Endodermal cell (in vitro differentiated cells): ENCODE data around the gene APC. TPM values are rescaled to one million over a fixed set of nuclear protein-coding genes. Genes with fewer than 3 reads are reported as not detected.

Experiments
- DNase-seq: peaks from one replicate; pipeline ENCODE4 v3.0.0-alpha.2; 2017
- H3K27ac ChIP-seq: 2 replicates; pipeline ENCODE4 v1.5.1; 2013; ENCODE audit warnings: mild to moderate bottlenecking, low read depth, low read length, moderate library complexity
- H3K27me3 ChIP-seq: 2 replicates; pipeline ENCODE4 v1.6.1; 2013; ENCODE audit warnings: mild to moderate bottlenecking, low read length, moderate library complexity; ENCODE audit not compliant: insufficient read depth, control insufficient read depth, poor library complexity, severe bottlenecking
- H3K36me3 ChIP-seq: 2 replicates; pipeline ENCODE4 v1.7.0; 2013; ENCODE audit warnings: mild to moderate bottlenecking, low read length, moderate library complexity; ENCODE audit not compliant: control insufficient read depth, insufficient read depth
- H3K4me1 ChIP-seq: one replicate; pipeline ENCODE4 v1.7.0; 2013; ENCODE audit warnings: low read length; ENCODE audit not compliant: control insufficient read depth, insufficient read depth
- H3K4me3 ChIP-seq: 2 replicates; pipeline ENCODE4 v1.5.1; 2013; ENCODE audit warnings: mild to moderate bottlenecking, low read length, moderate library complexity
- H3K9ac ChIP-seq: 2 replicates; pipeline ENCODE4 v1.6.1; 2013; ENCODE audit warnings: mild to moderate bottlenecking, low read length, moderate library complexity; ENCODE audit not compliant: poor library complexity, severe bottlenecking; ENCODE audit errors: extremely low read depth
- H3K9me3 ChIP-seq: 2 replicates; pipeline ENCODE4 v1.6.1; 2013; ENCODE audit warnings: mild to moderate bottlenecking, low read length, moderate library complexity; ENCODE audit not compliant: control insufficient read depth
- H3K27ac Mint-ChIP-seq: 2 replicates; pipeline ENCODE4 v1.8.0; 2020; ENCODE audit warnings: mixed read lengths
- H3K27me3 Mint-ChIP-seq: 2 replicates; pipeline ENCODE4 v1.8.0; 2021; ENCODE audit warnings: mild to moderate bottlenecking, mixed read lengths; ENCODE audit not compliant: insufficient read depth
- H3K36me3 Mint-ChIP-seq: 2 replicates; pipeline ENCODE4 v1.8.0; 2020; ENCODE audit warnings: low read depth, mixed read lengths
- H3K4me1 Mint-ChIP-seq: 2 replicates; pipeline ENCODE4 v1.8.0; 2020; ENCODE audit warnings: mixed read lengths
- H3K4me3 Mint-ChIP-seq: 2 replicates; pipeline ENCODE4 v1.8.0; 2020; ENCODE audit warnings: mild to moderate bottlenecking, moderate library complexity, mixed read lengths
- H3K9me3 Mint-ChIP-seq: 2 replicates; pipeline ENCODE4 v1.8.0; 2020; ENCODE audit warnings: mild to moderate bottlenecking, mixed read lengths
- WGBS, 2 experiments: methylation state at CpG; one replicate each; pipeline versions ENCODE4 v1.1.5 to v1.1.7; 2013; ENCODE audit warnings: missing lambda C conversion rate in 2 of 2, mixed read lengths in 1 of 2; ENCODE audit not compliant: insufficient coverage in 1 of 2, insufficient read length in 1 of 2; 5-methylcytosine and 5-hydroxymethylcytosine counted together
- total RNA-seq, 2 donors: library from RNA; stranded (reverse); fragmentation: NEBNext Ultra II Directional in 1 of 2; extraction: Animal tissue kit (Norgen Biotek cat#: 25700) in 1 of 2; gene quantifications; 2 replicates in 1 of 2; 3 replicates in 1 of 2; pipeline ENCODE4 v1.2.1, GENCODE V29; 2021
- TF ChIP-seq, protein P1 (sequence below): fragments of 200-600 bp; sonication (generic); conservative IDR thresholded peaks from 2 replicates; pipeline ENCODE4 v1.5.0; 2021; ENCODE audit warnings: antibody characterized with exemption, mild to moderate bottlenecking

The APC gene
- total RNA-seq, 2 donors from 2014 or later, result 66.3 to 87.6 TPM

DNA sequence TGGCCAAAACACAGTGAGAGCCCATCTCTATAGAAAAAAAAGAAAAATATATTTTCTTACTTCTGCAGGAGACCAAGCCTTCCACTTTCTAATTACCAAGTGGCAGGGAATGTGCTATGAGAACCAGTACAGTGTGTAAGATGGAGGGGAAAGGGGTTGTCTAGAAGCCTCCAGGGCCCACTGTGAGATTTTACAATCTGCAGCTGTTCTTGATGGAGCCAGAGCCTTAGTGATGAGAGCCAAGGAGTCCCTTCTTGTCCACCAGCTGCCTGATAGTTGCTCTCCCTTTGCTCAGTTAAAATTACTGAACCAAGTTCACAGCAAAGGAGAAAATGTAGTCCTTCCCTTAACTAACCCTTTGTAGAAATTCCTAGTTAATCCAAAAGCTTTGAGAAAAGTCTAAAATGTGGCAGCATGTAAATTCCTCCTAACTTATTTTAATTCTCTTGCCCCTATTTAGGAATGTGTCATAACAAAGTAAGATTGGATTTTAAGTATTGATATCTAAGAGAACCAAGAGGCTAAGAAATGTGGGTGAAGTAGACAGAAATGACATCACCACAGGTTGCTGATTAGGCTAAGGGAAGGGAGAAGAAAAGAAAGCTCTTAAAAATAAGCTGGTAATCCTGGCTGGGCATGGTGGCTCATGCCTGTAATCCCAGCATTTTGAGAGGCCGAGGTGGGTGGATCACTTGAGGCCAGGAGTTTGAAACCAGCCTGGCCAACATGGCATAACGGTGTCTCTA lies 142.7 kb downstream of the APC start:
- H3K27me3 ChIP-seq, result no peaks in the 10 kb centered on the region
- Mint-ChIP-seq H3K4me3 (no peak overlapping the region), H3K4me1 (peaks cover 4% of the 10 kb centered on the region), H3K9me3 (no peaks in the 10 kb centered on the region), H3K36me3 (peaks cover 26% of the 10 kb centered on the region), H3K27me3 (no peaks in the 10 kb centered on the region), H3K27ac (no peak overlapping the region)
- H3K9ac ChIP-seq, result no peak overlapping the region
- no peak overlapping the region for H3K27ac ChIP-seq
- peaks cover 83% of the 10 kb centered on the region for H3K36me3 ChIP-seq
- no peak for DNase-seq
- TF ChIP-seq, protein P1, sequence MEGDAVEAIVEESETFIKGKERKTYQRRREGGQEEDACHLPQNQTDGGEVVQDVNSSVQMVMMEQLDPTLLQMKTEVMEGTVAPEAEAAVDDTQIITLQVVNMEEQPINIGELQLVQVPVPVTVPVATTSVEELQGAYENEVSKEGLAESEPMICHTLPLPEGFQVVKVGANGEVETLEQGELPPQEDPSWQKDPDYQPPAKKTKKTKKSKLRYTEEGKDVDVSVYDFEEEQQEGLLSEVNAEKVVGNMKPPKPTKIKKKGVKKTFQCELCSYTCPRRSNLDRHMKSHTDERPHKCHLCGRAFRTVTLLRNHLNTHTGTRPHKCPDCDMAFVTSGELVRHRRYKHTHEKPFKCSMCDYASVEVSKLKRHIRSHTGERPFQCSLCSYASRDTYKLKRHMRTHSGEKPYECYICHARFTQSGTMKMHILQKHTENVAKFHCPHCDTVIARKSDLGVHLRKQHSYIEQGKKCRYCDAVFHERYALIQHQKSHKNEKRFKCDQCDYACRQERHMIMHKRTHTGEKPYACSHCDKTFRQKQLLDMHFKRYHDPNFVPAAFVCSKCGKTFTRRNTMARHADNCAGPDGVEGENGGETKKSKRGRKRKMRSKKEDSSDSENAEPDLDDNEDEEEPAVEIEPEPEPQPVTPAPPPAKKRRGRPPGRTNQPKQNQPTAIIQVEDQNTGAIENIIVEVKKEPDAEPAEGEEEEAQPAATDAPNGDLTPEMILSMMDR, result no peak
- no peak overlapping the region for H3K4me3 ChIP-seq
- H3K9me3 ChIP-seq, result no peaks in the 10 kb centered on the region
- 98 to 100% methylated on average over 2 of the region's 2 CpGs for WGBS, 2 experiments
- H3K4me1 ChIP-seq, result no peaks in the 10 kb centered on the region

DNA sequence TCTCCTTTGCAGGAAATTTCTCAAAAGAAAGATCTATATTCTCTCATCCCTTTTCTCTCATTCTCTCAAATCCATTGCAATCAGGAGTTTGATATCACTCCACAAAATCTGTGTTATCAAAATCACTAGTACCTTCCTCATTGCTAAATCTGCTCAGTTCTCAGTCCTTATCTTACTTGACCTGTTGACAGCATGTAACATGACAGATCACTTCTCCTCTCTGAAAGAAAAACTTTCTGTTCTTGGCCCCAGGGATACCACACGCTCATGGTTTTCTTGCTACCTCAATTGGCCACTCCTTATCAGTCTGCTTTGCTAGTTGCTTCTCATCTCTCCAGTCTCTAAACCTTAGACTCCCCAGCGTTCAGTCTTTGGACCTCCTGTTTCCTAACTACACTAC lies 145.5 kb downstream of the APC start:
- Mint-ChIP-seq H3K27ac (no peak overlapping the region), H3K4me1 (peaks cover 4% of the 10 kb centered on the region), H3K4me3 (no peak overlapping the region), H3K27me3 (no peaks in the 10 kb centered on the region), H3K36me3 (peaks cover 37% of the 10 kb centered on the region), H3K9me3 (no peaks in the 10 kb centered on the region)
- no peak overlapping the region for H3K9ac ChIP-seq
- no peaks in the 10 kb centered on the region for H3K9me3 ChIP-seq
- TF ChIP-seq, protein P1, result no peak
- 94 to 100% methylated on average over 1 to 2 of the region's 2 CpGs for whole genome bisulfite sequencing, 2 experiments
- no peak overlapping the region for H3K4me3 ChIP-seq
- H3K27me3 ChIP-seq, result no peaks in the 10 kb centered on the region
- DNase-seq, result no peak
- H3K27ac ChIP-seq, result no peak overlapping the region
- H3K4me1 ChIP-seq, result no peaks in the 10 kb centered on the region
- peaks cover 82% of the 10 kb centered on the region for H3K36me3 ChIP-seq

DNA sequence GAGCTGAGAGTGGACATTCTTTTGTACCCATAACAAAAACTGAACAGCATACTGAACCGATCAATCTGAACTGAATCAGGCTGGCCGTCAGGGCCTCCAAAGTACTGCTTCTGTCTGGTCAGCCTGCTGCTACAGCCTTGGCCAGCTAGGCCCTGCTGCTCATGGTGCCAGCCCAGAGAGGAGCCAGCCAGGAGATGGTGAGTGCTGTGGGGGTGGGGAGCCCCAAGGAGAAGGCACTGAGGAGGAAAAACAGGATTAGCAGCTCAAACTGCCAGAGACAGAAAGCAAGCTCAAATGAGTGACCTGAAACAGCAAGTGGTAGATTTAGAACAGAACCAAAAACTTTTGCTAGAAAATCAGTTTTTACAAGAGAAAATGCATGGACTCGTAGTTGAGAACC lies 147.3 kb downstream of the APC start:
- Histone ChIP-seq H3K4me1 (no peaks in the 10 kb centered on the region), H3K27ac (no peak overlapping the region), H3K9me3 (no peaks in the 10 kb centered on the region), H3K9ac (no peak overlapping the region), H3K4me3 (no peak overlapping the region), H3K36me3 (peaks cover 87% of the 10 kb centered on the region), H3K27me3 (no peaks in the 10 kb centered on the region)
- TF ChIP-seq, protein P1, result no peak
- H3K9me3 Mint-ChIP-seq, result no peaks in the 10 kb centered on the region
- H3K36me3 Mint-ChIP-seq, result peaks cover 36% of the 10 kb centered on the region
- H3K4me3 Mint-ChIP-seq, result no peak overlapping the region
- DNase-seq, result no peak
- no peak overlapping the region for H3K27ac Mint-ChIP-seq
- H3K27me3 Mint-ChIP-seq, result no peaks in the 10 kb centered on the region
- WGBS, 2 experiments, result 95 to 100% methylated on average over 1 to 3 of the region's 3 CpGs
- no peaks in the 10 kb centered on the region for H3K4me1 Mint-ChIP-seq
